Measurements from ENCODE around the gene HCFC1R1. TPM values are rescaled to one million over a fixed set of nuclear protein-coding genes. Genes with fewer than 3 reads are reported as not detected.
"Not testable (repeated sequence)": the region's sequence is repeated elsewhere in the genome, so short reads cannot be mapped to it uniquely, and the experiment has no call there.

HCFC1R1 gene, protein sequence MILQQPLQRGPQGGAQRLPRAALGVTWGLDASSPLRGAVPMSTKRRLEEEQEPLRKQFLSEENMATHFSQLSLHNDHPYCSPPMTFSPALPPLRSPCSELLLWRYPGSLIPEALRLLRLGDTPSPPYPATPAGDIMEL
- total RNA-seq = 29.9 and 30.3 TPM in 2 replicates

DNA sequence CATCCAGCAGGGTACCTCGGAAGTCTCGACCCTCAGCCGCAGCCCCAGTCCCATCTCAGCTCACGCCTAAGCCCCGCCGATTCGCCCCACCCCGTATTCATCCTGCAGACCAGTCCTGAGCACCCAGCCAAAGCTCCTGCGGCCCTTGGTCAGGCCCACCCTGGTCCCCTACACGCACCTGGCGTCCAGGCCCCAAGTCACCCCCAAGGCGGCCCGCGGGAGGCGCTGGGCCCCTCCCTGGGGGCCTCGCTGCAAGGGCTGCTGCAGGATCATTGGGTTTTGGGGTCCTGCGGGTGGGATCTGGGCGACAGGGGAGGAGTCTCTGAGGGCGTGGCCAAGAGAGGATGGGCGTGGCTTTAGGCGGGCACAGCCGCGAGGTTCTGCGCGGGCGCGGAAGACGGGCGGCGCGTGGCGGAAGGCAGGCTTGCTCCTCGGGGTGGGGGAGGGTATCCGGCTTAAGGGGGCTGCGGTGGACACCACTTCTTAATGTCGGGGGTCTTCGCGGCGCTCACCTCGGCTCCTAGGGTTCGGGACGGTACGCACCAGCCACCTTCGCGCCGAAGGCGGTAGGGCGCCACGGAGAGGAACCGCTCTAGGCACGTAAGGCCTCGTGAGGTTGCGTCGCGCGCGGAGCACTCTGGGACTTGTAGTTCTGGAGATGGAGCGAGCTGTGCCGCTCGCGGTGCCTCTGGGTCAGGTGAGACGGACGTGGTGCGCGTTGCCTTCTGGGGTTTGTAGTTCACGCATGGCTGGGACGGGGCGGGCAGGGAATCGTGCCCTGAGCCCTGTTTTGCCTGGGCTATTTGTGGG is at the start of gene HCFC1R1, which contains the start of gene THOC6:
TSS of gene HCFC1R1 (minus strand) at position 274 of the 810 bp plus-strand sequence. CDS start at position 273, 1 bp downstream.
TSS of gene THOC6 (plus strand) at position 367 of the 810 bp plus-strand sequence. CDS start at position 659, 292 bp downstream.
- intact Hi-C loops (cut with micrococcal nuclease) = loop anchor here (2.0 to 10.0 kb wide), 3 partner anchors 42 to 119 kb away; partner anchors contain the start of gene PKMYT1
- H3K4me3 Mint-ChIP-seq (ENCODE audit: low read depth) = peak within 1 kb of the TSS; percentile 87
- peaks cover 28% of the 10 kb centered on the region for H3K36me3 Mint-ChIP-seq (ENCODE audit: low read depth)
- no peaks in the 10 kb centered on the region for H3K9me3 Mint-ChIP-seq
- H3K4me1 Mint-ChIP-seq (ENCODE audit: low read depth) = peaks cover 39% of the 10 kb centered on the region
- H3K27me3 Mint-ChIP-seq (ENCODE audit: low read depth) = peaks cover 3% of the 10 kb centered on the region
- DNase-seq (ENCODE audit: low spot score) = peak; percentile 95
- peak within 1 kb of the TSS; percentile 90 for H3K27ac Mint-ChIP-seq

DNA sequence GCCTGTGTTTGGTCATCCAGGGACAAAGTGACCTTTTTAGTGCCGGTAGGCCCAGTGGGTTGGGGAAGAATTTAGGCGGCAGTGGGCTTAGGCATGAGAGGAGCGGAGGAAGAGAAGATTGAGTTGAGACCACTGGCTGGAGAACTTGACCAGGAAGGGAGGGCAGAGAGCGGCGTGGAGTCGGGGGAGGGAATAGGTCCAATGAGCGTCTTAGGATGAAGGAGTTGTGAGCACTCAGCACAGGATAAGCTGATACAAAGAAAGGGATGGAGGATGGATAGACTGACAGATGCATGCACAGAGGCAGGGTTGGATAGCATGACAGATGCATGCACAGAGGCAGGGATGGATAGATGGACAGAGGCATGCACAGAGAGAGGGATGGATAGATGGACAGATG is 49.7 kb upstream of the HCFC1R1 start:
- Mint-ChIP-seq H3K9me3 (peaks cover 8% of the 10 kb centered on the region), H3K36me3 (ENCODE audit: low read depth) (peaks cover 39% of the 10 kb centered on the region), H3K4me3 (ENCODE audit: low read depth) (peak overlapping the region; percentile 81), H3K27ac (peak overlapping the region; percentile 100), H3K4me1 (ENCODE audit: low read depth) (peaks cover 76% of the 10 kb centered on the region), H3K27me3 (ENCODE audit: low read depth) (no peaks in the 10 kb centered on the region)
- DNase-seq (ENCODE audit: low spot score) = no peak
- intact Hi-C loops (cut with micrococcal nuclease) = no loop called here

DNA sequence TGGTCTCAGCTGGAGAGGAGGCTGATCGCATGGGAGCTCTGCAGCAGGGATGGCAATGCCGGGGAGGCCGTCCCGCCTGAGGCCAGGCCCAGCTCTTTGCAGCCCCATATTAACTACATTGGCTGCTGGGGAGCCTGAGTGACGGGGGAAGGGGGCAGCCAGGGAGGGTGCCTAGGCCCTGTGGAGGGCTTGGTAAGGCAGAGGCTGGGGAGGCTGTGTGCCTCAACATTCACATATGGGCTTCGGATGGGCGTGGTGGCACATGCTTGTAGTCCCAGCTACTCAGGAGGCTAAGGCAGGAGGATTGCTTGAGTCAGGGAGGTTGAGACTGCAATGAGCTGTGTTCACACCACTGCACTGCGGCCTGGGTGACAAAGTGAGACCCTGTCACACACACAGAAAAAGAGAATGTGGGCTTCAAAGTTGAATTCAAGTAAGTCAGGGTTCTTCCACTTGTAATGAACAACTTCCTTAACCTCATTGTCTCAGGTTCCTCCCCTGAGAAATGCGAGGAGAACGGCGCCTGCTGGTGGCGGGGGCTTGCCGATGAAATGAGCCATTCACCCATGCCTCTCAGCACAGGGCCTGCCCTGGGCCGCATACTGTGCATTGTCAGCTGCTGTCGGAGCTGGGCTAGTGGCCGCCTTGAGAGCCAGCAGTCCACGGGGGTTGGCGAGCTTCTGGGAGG is 49.0 kb upstream of the HCFC1R1 start:
- H3K9me3 Mint-ChIP-seq; DNase-seq (ENCODE audit: low spot score); H3K4me3 Mint-ChIP-seq (ENCODE audit: low read depth); intact Hi-C loops (cut with micrococcal nuclease); H3K27me3 Mint-ChIP-seq (ENCODE audit: low read depth): not testable (repeated sequence)
- peak overlapping the region; percentile 100 for H3K27ac Mint-ChIP-seq
- peaks cover 39% of the 10 kb centered on the region for H3K36me3 Mint-ChIP-seq (ENCODE audit: low read depth)
- H3K4me1 Mint-ChIP-seq (ENCODE audit: low read depth) = peaks cover 74% of the 10 kb centered on the region

DNA sequence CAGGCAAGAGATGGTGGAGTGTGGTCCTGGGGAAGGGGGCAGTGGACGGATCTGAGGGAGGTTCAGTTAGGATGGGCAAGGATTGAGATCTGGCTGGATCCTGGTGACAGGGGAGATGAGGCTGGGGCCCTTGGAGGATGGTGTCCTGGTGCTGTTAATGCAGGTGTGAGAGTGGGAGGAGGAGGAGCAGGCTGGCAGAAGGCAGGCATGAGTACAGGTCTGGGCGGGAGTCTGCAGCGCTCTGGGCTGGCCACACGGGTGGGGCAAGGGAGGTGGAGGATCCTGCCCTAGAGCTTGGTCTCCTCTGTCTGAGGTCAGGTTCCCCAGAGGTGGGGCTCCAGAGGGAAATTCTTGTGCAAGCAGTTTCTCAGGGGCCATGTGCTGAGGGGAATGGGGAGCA is 48.4 kb upstream of the HCFC1R1 start:
- H3K4me3 Mint-ChIP-seq (ENCODE audit: low read depth) = peak overlapping the region; percentile 1
- H3K4me1 Mint-ChIP-seq (ENCODE audit: low read depth) = peaks cover 74% of the 10 kb centered on the region
- DNase-seq (ENCODE audit: low spot score); intact Hi-C loops (cut with micrococcal nuclease); H3K9me3 Mint-ChIP-seq; H3K27me3 Mint-ChIP-seq (ENCODE audit: low read depth): not testable (repeated sequence)
- H3K27ac Mint-ChIP-seq = peak overlapping the region; percentile 84
- H3K36me3 Mint-ChIP-seq (ENCODE audit: low read depth) = peaks cover 40% of the 10 kb centered on the region

DNA sequence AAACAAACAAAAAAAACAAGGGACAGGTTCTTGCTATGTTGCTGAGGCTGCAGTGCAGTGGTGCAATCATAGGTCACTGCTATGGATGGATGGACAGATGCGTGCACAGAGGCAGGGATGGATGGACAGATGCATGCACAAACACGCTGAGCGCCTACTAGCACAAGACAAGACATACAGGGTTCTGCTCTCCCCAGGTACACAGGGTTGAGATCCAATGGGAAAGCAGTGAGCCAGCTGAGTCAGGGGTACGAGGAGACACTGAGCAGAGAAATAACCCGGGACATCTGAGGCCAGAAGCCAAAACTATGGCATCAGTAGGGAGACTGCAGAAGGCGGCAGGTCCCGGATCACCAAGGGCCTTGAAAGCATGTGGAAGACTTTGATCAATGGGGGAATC is 47.9 kb upstream of the HCFC1R1 start:
- H3K4me1 Mint-ChIP-seq (ENCODE audit: low read depth) = peaks cover 71% of the 10 kb centered on the region
- peaks cover 39% of the 10 kb centered on the region for H3K36me3 Mint-ChIP-seq (ENCODE audit: low read depth)
- H3K27ac Mint-ChIP-seq = peak overlapping the region; percentile 84
- no peak overlapping the region for H3K4me3 Mint-ChIP-seq (ENCODE audit: low read depth)
- no peak for DNase-seq (ENCODE audit: low spot score)
- no peaks in the 10 kb centered on the region for H3K27me3 Mint-ChIP-seq (ENCODE audit: low read depth)
- H3K9me3 Mint-ChIP-seq = no peaks in the 10 kb centered on the region
- intact Hi-C loops (cut with micrococcal nuclease) = no loop called here

DNA sequence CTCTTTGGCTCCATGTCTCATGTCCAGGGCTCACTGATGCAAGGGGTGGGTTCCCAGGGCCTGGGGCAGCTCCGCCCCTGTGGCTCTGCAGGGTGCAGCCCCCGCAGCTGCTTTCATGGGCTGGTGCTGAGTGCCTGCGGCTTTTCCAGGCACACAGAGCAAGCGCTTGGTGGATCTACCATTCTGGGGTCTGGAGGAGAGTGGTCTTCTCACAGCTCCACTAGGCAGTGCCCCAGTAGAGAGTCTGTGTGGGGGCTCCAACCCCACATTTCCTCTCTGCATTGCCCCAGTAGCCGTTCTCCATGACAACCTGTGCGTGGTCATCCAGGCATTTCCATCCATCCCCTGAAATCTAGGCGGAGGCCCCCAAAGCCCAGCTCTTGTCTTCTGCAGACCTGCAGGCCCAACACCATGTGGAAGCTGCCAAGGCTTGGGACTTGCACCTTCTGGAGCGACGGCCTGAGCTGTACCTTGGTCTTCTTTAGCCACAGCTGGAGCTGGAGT is 46.9 kb upstream of the HCFC1R1 start:
- DNase-seq (ENCODE audit: low spot score) = no peak
- H3K4me1 Mint-ChIP-seq (ENCODE audit: low read depth) = peaks cover 65% of the 10 kb centered on the region
- no peak overlapping the region for H3K4me3 Mint-ChIP-seq (ENCODE audit: low read depth)
- intact Hi-C loops (cut with micrococcal nuclease) = no loop called here
- peak overlapping the region; percentile 84 for H3K27ac Mint-ChIP-seq
- no peaks in the 10 kb centered on the region for H3K27me3 Mint-ChIP-seq (ENCODE audit: low read depth)
- no peaks in the 10 kb centered on the region for H3K9me3 Mint-ChIP-seq
- peaks cover 47% of the 10 kb centered on the region for H3K36me3 Mint-ChIP-seq (ENCODE audit: low read depth)

DNA sequence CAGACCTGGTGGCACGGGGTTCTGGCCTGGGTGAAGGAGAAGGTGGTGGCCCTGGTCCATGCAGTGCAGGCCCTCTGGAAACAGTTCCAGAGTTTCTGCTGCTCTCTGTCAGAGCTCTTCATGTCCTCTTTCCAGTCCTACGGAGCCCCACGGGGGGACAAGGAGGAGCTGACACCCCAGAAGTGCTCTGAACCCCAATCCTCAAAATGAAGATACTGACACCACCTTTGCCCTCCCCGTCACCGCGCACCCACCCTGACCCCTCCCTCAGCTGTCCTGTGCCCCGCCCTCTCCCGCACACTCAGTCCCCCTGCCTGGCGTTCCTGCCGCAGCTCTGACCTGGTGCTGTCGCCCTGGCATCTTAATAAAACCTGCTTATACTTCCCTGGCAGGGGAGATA is 45.4 kb upstream of the HCFC1R1 start:
- intact Hi-C loops (cut with micrococcal nuclease); H3K9me3 Mint-ChIP-seq; H3K27me3 Mint-ChIP-seq (ENCODE audit: low read depth); DNase-seq (ENCODE audit: low spot score): not testable (repeated sequence)
- peak overlapping the region; percentile 45 for H3K4me3 Mint-ChIP-seq (ENCODE audit: low read depth)
- peaks cover 59% of the 10 kb centered on the region for H3K4me1 Mint-ChIP-seq (ENCODE audit: low read depth)
- H3K27ac Mint-ChIP-seq = peak overlapping the region; percentile 79
- H3K36me3 Mint-ChIP-seq (ENCODE audit: low read depth) = peaks cover 48% of the 10 kb centered on the region

DNA sequence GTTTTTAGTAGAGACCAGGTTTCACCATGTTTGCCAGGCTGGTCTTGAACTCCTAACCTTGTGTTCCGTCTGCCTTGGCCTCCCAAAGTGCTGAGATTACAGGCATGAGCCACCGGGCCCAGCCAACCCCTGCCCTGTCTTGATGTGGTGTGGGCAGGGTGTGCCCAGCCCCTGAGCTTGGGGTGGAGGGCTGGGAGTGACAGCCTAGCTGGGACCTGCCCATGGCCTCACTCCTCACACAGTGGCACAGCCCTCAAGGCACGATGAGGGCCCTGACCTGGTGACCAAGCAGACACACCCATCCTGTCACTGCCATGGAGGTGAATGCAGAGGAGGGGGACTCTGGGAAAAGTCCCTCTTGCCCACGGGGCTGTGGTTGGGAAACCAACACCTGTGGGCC is 44.7 kb upstream of the HCFC1R1 start:
- H3K27me3 Mint-ChIP-seq (ENCODE audit: low read depth) = no peaks in the 10 kb centered on the region
- no peaks in the 10 kb centered on the region for H3K9me3 Mint-ChIP-seq
- DNase-seq (ENCODE audit: low spot score) = no peak
- peaks cover 51% of the 10 kb centered on the region for H3K36me3 Mint-ChIP-seq (ENCODE audit: low read depth)
- peak overlapping the region; percentile 99 for H3K4me3 Mint-ChIP-seq (ENCODE audit: low read depth)
- peaks cover 58% of the 10 kb centered on the region for H3K4me1 Mint-ChIP-seq (ENCODE audit: low read depth)
- intact Hi-C loops (cut with micrococcal nuclease) = no loop called here
- H3K27ac Mint-ChIP-seq = peak overlapping the region; percentile 96

DNA sequence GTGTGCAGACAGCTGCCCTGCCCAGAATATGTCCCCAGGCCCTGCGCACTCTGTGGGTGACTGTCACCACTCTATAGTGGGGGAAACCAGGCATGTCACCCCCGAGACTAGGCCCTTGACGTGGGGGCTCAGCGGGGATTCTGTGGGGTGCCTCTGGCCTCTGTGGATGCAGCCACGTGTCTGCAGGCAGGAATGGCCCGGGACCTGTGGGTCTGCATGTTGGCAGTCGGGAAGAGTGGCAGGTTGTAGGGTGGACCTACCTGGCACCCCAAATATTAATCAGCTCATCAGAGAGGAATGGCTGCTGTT is 42.7 kb upstream of the HCFC1R1 start:
- intact Hi-C loops (cut with micrococcal nuclease) = no loop called here

DNA sequence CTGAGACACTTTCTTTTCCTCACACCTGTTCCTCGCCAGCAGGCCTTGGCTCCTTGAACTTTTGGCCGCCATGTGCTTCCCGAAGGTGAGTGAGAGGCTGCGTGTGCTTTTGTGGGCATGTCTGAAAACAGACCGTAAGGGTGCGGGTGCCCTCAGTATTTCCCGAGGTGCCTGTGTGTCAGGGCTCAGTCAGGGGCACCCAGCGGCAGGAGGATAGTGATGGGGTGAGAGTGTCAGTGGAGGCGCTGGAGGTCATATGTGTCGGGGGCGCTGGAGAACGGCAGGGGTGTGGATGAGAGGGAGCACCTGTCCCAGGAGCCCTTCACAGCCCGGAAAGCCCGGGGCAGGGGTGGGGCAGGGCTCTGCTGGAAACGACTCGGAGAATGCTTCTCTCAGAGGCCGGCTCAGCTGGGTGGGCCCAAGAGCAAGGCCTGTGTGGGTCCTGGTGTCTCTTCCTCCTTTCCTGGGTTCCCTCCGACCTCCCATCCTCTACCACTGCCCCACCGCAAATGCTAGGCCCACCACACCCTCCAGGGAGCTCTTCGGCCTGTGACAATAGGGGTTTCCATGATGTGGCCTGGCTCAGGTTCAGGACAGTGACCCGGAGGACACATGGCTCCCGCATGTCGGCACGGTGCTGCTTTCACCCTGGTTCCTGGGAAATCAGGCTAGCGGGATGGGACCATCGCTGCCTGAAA is 42.1 kb upstream of the HCFC1R1 start:
- no peak for DNase-seq (ENCODE audit: low spot score)
- Mint-ChIP-seq H3K27me3 (ENCODE audit: low read depth) (no peaks in the 10 kb centered on the region), H3K9me3 (no peaks in the 10 kb centered on the region), H3K36me3 (ENCODE audit: low read depth) (peaks cover 52% of the 10 kb centered on the region), H3K4me3 (ENCODE audit: low read depth) (peak overlapping the region; percentile 99), H3K4me1 (ENCODE audit: low read depth) (peaks cover 53% of the 10 kb centered on the region), H3K27ac (peak overlapping the region; percentile 99)
- intact Hi-C loops (cut with micrococcal nuclease) = no loop called here

More for the DNA sequence above, 42.7 kb upstream of the HCFC1R1 start:
- H3K36me3 Mint-ChIP-seq (ENCODE audit: low read depth) = peaks cover 52% of the 10 kb centered on the region
- DNase-seq (ENCODE audit: low spot score) = no peak
- H3K9me3 Mint-ChIP-seq = no peaks in the 10 kb centered on the region
- H3K27ac Mint-ChIP-seq = peak overlapping the region; percentile 99
- no peaks in the 10 kb centered on the region for H3K27me3 Mint-ChIP-seq (ENCODE audit: low read depth)
- peak overlapping the region; percentile 99 for H3K4me3 Mint-ChIP-seq (ENCODE audit: low read depth)
- peaks cover 56% of the 10 kb centered on the region for H3K4me1 Mint-ChIP-seq (ENCODE audit: low read depth)

DNA sequence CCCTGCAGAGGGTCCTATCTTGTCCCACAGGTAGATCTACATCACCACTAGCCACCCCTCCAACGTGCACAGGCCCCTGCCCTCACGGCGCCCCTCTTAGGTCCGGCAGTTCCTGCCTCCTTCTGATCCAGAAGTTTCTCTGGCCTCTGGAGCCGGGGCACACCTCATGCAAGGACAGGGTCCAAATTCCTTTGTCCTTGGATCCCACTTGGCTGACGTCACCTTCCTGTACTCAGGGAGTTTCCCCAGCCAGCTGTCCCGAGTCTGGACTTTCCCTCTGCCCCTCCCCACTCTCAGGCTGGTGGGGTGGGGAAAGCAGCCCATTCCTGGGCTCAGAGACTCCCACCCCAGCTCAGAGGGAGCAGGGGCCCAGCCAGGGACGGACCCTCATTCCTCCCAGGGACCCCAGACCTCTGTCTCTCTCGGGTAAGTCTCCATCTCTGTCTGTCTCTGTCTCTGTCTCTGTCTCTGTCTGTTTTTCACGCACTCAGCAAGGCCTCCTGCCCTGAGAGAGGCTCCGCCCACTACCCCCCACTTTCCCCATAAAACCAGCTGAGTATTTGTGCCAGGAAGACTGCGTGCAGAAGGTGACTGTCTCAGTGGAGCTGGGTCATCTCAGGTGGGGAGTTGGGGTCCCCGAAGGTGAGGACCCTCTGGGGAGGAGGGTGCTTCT is 41.5 kb upstream of the HCFC1R1 start, which contains the start of gene IL32:
TSS of gene IL32 (plus strand) at position 572 of the 673 bp plus-strand sequence. CDS start 172 bp downstream, outside the sequence.
- Mint-ChIP-seq H3K9me3 (no peaks in the 10 kb centered on the region), H3K36me3 (ENCODE audit: low read depth) (peaks cover 50% of the 10 kb centered on the region), H3K4me3 (ENCODE audit: low read depth) (peak within 1 kb of the TSS; percentile 99), H3K27ac (peak within 1 kb of the TSS; percentile 99), H3K27me3 (ENCODE audit: low read depth) (no peaks in the 10 kb centered on the region), H3K4me1 (ENCODE audit: low read depth) (peaks cover 55% of the 10 kb centered on the region)
- intact Hi-C loops (cut with micrococcal nuclease) = no loop called here
- DNase-seq (ENCODE audit: low spot score) = peak; percentile 63

All from activated T-helper 2 cell treated with anti-CD3 and anti-CD28 coated beads, Interferon-gamma antibody, Interleukin-2, Interleukin-4, amounts not matched to agents 10 μg/mL and 5 μg/mL and 100 μg/mL, durations not matched to agents 14 hours and 24 hours and 36 hours (primary cell).